Measurements from ENCODE around the gene TMEM150B. TPM values are rescaled to one million over a fixed set of nuclear protein-coding genes. Genes with fewer than 3 reads are reported as not detected.

TMEM150B gene
- total and polyA plus RNA-seq, 4 donors, result 0.81 to 3.3 (median 2.0) TPM

- Histone ChIP-seq H3K9ac (ENCODE audit: low read depth in 1 of 2, low read length in 2 of 2) (no peak overlapping the region), H3K27me3 (ENCODE audit: control insufficient read depth in 4 of 4, insufficient read depth in 4 of 4, low read length in 3 of 4) (no peaks in the 10 kb centered on the region), H3K4me3 (ENCODE audit: low read depth in 1 of 3, low read length in 3 of 3) (peak overlapping the region; percentile 93 to 99 (median 99)), H3K36me3 (ENCODE audit: control insufficient read depth in 4 of 4, insufficient read depth in 3 of 4, low read depth in 1 of 4, low read length in 3 of 4) (peaks cover 0 to 19% (median 3%) of the 10 kb centered on the region in 4 donors), H3K9me3 (ENCODE audit: control insufficient read depth in 4 of 4, low read length in 3 of 4) (no peaks in the 10 kb centered on the region), H3K4me1 (ENCODE audit: control insufficient read depth in 4 of 4, insufficient read depth in 4 of 4, low read length in 3 of 4) (peaks cover 7 to 15% (median 10%) of the 10 kb centered on the region in 4 donors), H3K27ac (ENCODE audit: low read depth in 1 of 2, low read length in 2 of 2) (peak overlapping the region in 1 of 2 donors; percentile 79)
- no peak for DNase-seq (ENCODE audit: low spot score)
- TF ChIP-seq HNF4A (conservative IDR thresholded peaks at IDR 0.05) (no peak), SP1 (IDR thresholded peaks at IDR 0.05) (no peak)
- 8% methylated on average over 23 of the region's 23 CpGs for WGBS
Observed at GRCh38 chr19:55279340-55279739, 45.8 kb downstream of the TMEM150B start.

- 92% methylated on average over 13 of the region's 13 CpGs for WGBS
- Histone ChIP-seq H3K27me3 (ENCODE audit: control insufficient read depth in 4 of 4, insufficient read depth in 4 of 4, low read length in 3 of 4) (no peaks in the 10 kb centered on the region), H3K4me1 (ENCODE audit: control insufficient read depth in 4 of 4, insufficient read depth in 4 of 4, low read length in 3 of 4) (peaks cover 7 to 15% (median 10%) of the 10 kb centered on the region in 4 donors), H3K9me3 (ENCODE audit: control insufficient read depth in 4 of 4, low read length in 3 of 4) (no peaks in the 10 kb centered on the region), H3K4me3 (ENCODE audit: low read depth in 1 of 3, low read length in 3 of 3) (no peak overlapping the region), H3K9ac (ENCODE audit: low read depth in 1 of 2, low read length in 2 of 2) (no peak overlapping the region), H3K36me3 (ENCODE audit: control insufficient read depth in 4 of 4, insufficient read depth in 3 of 4, low read depth in 1 of 4, low read length in 3 of 4) (peaks cover 3 to 25% (median 5%) of the 10 kb centered on the region in 4 donors), H3K27ac (ENCODE audit: low read depth in 1 of 2, low read length in 2 of 2) (no peak overlapping the region)
- TF ChIP-seq, protein P1, sequence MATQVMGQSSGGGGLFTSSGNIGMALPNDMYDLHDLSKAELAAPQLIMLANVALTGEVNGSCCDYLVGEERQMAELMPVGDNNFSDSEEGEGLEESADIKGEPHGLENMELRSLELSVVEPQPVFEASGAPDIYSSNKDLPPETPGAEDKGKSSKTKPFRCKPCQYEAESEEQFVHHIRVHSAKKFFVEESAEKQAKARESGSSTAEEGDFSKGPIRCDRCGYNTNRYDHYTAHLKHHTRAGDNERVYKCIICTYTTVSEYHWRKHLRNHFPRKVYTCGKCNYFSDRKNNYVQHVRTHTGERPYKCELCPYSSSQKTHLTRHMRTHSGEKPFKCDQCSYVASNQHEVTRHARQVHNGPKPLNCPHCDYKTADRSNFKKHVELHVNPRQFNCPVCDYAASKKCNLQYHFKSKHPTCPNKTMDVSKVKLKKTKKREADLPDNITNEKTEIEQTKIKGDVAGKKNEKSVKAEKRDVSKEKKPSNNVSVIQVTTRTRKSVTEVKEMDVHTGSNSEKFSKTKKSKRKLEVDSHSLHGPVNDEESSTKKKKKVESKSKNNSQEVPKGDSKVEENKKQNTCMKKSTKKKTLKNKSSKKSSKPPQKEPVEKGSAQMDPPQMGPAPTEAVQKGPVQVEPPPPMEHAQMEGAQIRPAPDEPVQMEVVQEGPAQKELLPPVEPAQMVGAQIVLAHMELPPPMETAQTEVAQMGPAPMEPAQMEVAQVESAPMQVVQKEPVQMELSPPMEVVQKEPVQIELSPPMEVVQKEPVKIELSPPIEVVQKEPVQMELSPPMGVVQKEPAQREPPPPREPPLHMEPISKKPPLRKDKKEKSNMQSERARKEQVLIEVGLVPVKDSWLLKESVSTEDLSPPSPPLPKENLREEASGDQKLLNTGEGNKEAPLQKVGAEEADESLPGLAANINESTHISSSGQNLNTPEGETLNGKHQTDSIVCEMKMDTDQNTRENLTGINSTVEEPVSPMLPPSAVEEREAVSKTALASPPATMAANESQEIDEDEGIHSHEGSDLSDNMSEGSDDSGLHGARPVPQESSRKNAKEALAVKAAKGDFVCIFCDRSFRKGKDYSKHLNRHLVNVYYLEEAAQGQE (IDR thresholded peaks at IDR 0.05), result no peak
- no peak for TF ChIP-seq RXRA (IDR thresholded peaks at IDR 0.05)
- DNase-seq (ENCODE audit: low spot score), result no peak
Observed at GRCh38 chr19:55278391-55279135, 46.6 kb downstream of the TMEM150B start.

- WGBS, result 93% methylated on average over 17 of the region's 17 CpGs
- H3K9me3 ChIP-seq (ENCODE audit: control insufficient read depth in 4 of 4, low read length in 3 of 4), result no peaks in the 10 kb centered on the region
- no peak for DNase-seq (ENCODE audit: low spot score)
- no peaks in the 10 kb centered on the region for H3K27me3 ChIP-seq (ENCODE audit: control insufficient read depth in 4 of 4, insufficient read depth in 4 of 4, low read length in 3 of 4)
- no peak overlapping the region for H3K9ac ChIP-seq (ENCODE audit: low read depth in 1 of 2, low read length in 2 of 2)
- TF ChIP-seq FOXA1 (IDR thresholded peaks at IDR 0.05) (no peak), NR2F2 (IDR thresholded peaks at IDR 0.05) (no peak)
- no peak overlapping the region for H3K4me3 ChIP-seq (ENCODE audit: low read depth in 1 of 3, low read length in 3 of 3)
- peaks cover 7 to 15% (median 10%) of the 10 kb centered on the region in 4 donors for H3K4me1 ChIP-seq (ENCODE audit: control insufficient read depth in 4 of 4, insufficient read depth in 4 of 4, low read length in 3 of 4)
- no peak overlapping the region for H3K27ac ChIP-seq (ENCODE audit: low read depth in 1 of 2, low read length in 2 of 2)
- peaks cover 3 to 33% (median 5%) of the 10 kb centered on the region in 4 donors for H3K36me3 ChIP-seq (ENCODE audit: control insufficient read depth in 4 of 4, insufficient read depth in 3 of 4, low read depth in 1 of 4, low read length in 3 of 4)
Observed at GRCh38 chr19:55277494-55277893, 47.6 kb downstream of the TMEM150B start.

- Histone ChIP-seq H3K9me3 (ENCODE audit: control insufficient read depth in 4 of 4, low read length in 3 of 4) (no peaks in the 10 kb centered on the region), H3K36me3 (ENCODE audit: control insufficient read depth in 4 of 4, insufficient read depth in 3 of 4, low read depth in 1 of 4, low read length in 3 of 4) (peaks cover 3 to 35% (median 7%) of the 10 kb centered on the region in 4 donors), H3K9ac (ENCODE audit: low read depth in 1 of 2, low read length in 2 of 2) (no peak overlapping the region), H3K27ac (ENCODE audit: low read depth in 1 of 2, low read length in 2 of 2) (no peak overlapping the region), H3K4me3 (ENCODE audit: low read depth in 1 of 3, low read length in 3 of 3) (no peak overlapping the region), H3K27me3 (ENCODE audit: control insufficient read depth in 4 of 4, insufficient read depth in 4 of 4, low read length in 3 of 4) (no peaks in the 10 kb centered on the region), H3K4me1 (ENCODE audit: control insufficient read depth in 4 of 4, insufficient read depth in 4 of 4, low read length in 3 of 4) (peaks cover 7 to 15% (median 10%) of the 10 kb centered on the region in 4 donors)
- no peak for TF ChIP-seq FOXA1 (IDR thresholded peaks at IDR 0.05)
- DNase-seq (ENCODE audit: low spot score), result no peak
- 89% methylated on average over 15 of the region's 15 CpGs for WGBS
Observed at GRCh38 chr19:55276720-55277430, 48.3 kb downstream of the TMEM150B start.
